Activated T-cell treated with anti-CD3 and anti-CD28 coated beads, Interleukin-2, amount 50 U/mL, for 24 hours (primary cell): ENCODE results near the gene ULK4.

ENCODE experiments used
- DNase-seq: peaks from one replicate; pipeline ENCODE4 v3.0.0-alpha.2; 2020
- H3K27ac Mint-ChIP-seq: 2 replicates; pipeline ENCODE4 v1.8.0; 2020; ENCODE audit warnings: mild to moderate bottlenecking, mixed read lengths
- H3K27me3 Mint-ChIP-seq: 2 replicates; pipeline ENCODE4 v1.8.0; 2020; ENCODE audit warnings: mixed read lengths
- H3K36me3 Mint-ChIP-seq: 2 replicates; pipeline ENCODE4 v1.8.0; 2020; ENCODE audit warnings: low read depth, mixed read lengths
- H3K4me1 Mint-ChIP-seq: 2 replicates; pipeline ENCODE4 v1.8.0; 2020; ENCODE audit warnings: low read depth, mixed read lengths
- H3K4me3 Mint-ChIP-seq: 2 replicates; pipeline ENCODE4 v1.8.0; 2020; ENCODE audit warnings: mild to moderate bottlenecking, moderate library complexity, mixed read lengths
- H3K9me3 Mint-ChIP-seq: 2 replicates; pipeline ENCODE4 v1.8.0; 2020; ENCODE audit warnings: mixed read lengths

The ULK4 gene

DNA sequence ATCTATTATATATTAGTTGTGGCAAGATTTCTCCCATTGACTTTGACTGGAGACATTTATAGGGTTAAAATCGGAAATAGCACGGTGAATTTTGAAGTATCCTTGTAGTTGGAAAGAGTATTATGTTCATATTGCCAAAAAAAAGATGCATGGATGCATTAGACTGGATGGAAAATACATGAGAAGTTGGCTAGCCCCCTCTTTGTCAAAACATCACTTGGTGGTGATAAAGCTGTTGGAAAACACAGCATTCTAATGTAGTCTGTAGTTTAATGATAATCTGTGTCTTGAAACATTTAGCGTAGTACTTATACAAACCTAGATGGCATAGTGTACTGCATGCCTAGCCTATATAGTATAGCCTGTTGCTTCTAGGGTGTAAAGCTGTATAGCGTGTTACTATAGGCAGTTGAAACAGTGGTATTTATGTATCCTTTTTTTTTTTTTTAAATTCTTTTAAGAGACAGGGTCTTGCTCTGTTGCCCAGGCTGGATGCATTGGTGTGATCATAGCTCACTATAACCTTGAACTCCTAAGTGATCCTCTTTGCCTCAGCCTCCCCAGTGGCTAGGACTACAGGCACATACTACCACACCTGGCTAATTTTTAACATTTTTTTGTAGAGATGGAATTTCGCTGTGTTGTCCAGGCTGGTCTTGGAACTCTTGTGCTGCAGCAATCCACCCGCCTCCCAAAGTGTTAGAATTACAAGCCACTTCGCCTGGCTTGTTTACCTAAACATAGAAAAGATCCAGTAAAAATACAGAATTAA, 740.8 kb downstream of the ULK4 start:
- H3K27ac Mint-ChIP-seq: peak overlapping the region; percentile 76
- H3K27me3 Mint-ChIP-seq: no peaks in the 10 kb centered on the region
- no peak overlapping the region for H3K4me3 Mint-ChIP-seq
- no peaks in the 10 kb centered on the region for H3K9me3 Mint-ChIP-seq
- peaks cover 67% of the 10 kb centered on the region for H3K4me1 Mint-ChIP-seq
- DNase-seq: no peak
- H3K36me3 Mint-ChIP-seq: peaks cover 58% of the 10 kb centered on the region

DNA sequence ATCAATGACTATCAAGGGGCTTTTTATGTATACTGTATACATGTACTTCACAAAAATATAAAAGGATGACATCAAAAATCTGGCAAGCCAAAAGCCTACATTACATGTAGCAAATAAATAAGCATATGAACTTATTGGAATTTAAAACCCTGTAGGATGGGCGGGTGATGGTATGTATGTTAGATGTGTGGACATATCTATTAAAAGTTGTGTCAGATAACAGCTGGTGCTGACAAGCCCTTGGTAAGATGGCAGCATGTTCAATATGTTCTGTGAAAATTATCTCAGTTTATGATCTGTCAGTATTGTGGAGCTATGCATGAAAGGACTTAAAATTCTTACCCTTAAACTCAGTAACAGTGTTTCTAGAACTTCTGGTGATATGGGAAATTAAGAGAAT, 742.5 kb downstream of the ULK4 start:
- H3K4me3 Mint-ChIP-seq: no peak overlapping the region
- DNase-seq: no peak
- peaks cover 75% of the 10 kb centered on the region for H3K4me1 Mint-ChIP-seq
- peak overlapping the region; percentile 72 for H3K27ac Mint-ChIP-seq
- peaks cover 44% of the 10 kb centered on the region for H3K36me3 Mint-ChIP-seq
- H3K27me3 Mint-ChIP-seq: no peaks in the 10 kb centered on the region
- no peaks in the 10 kb centered on the region for H3K9me3 Mint-ChIP-seq

DNA sequence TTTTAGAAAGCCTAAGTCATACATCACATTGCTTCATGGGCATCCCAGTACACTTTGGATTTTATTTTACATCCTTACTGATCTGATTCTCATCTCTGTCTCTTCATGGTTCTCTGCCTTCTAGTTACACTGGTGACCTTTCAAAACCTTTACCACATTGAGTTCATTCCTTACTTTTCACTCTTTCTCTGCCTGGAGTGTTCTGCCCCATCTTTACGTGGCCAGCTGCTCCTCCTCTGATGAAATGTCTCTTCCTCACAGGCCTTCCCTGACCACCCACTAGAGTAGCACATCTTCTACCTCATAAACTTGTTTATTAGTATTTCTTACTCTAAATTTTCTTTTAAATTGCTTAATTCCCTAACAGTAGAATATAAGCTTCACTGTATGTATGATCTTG, 744.9 kb downstream of the ULK4 start:
- Mint-ChIP-seq H3K4me1 (peaks cover 89% of the 10 kb centered on the region), H3K27ac (peak overlapping the region; percentile 69), H3K9me3 (no peaks in the 10 kb centered on the region), H3K36me3 (peaks cover 35% of the 10 kb centered on the region), H3K4me3 (no peak overlapping the region), H3K27me3 (no peaks in the 10 kb centered on the region)
- no peak for DNase-seq

DNA sequence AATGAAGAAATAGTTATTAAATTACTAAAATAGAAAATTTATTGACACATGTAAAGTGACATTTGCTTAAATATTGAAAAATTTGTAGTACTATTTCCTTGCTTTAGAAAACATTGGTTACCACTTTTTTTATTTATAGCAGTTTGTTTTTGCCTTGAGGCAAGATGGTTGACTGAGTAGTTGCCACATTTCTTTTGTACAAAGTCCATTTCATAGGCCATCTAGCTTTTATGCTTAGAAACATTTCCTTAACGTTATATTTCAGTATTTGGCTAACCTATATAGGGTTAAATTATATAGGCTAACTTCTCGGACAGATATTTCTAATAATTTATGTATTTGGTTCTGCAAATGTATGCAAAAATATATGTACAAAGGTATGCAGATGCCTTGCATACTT, 745.5 kb downstream of the ULK4 start:
- peaks cover 89% of the 10 kb centered on the region for H3K4me1 Mint-ChIP-seq

DNA sequence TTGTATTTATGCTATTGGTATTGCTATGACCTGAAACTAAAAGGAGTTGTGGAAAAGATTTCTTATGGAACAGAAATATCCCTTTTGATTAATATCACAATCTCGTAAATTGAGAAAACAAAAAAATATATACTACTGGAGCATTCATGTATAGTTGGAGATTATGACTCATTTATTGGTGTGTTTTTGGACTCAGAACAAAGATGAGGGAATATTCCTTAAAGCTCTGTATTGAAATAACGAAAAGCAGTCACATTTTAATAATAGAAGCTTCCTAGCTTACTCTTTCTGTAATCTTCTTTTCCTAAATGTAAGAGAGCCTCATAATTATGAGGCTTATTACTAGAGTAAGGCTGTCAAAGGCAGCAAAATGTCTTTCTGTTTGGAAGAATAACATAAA, 748.3 kb downstream of the ULK4 start:
- Mint-ChIP-seq H3K36me3 (peaks cover 40% of the 10 kb centered on the region), H3K9me3 (no peaks in the 10 kb centered on the region), H3K4me1 (peaks cover 78% of the 10 kb centered on the region), H3K27ac (peak overlapping the region; percentile 69), H3K4me3 (no peak overlapping the region), H3K27me3 (no peaks in the 10 kb centered on the region)
- no peak for DNase-seq

More for the DNA sequence above, 745.5 kb downstream of the ULK4 start:
- H3K27me3 Mint-ChIP-seq: no peaks in the 10 kb centered on the region
- H3K36me3 Mint-ChIP-seq: peaks cover 35% of the 10 kb centered on the region
- no peak overlapping the region for H3K4me3 Mint-ChIP-seq
- H3K9me3 Mint-ChIP-seq: no peaks in the 10 kb centered on the region
- DNase-seq: no peak
- no peak overlapping the region for H3K27ac Mint-ChIP-seq

DNA sequence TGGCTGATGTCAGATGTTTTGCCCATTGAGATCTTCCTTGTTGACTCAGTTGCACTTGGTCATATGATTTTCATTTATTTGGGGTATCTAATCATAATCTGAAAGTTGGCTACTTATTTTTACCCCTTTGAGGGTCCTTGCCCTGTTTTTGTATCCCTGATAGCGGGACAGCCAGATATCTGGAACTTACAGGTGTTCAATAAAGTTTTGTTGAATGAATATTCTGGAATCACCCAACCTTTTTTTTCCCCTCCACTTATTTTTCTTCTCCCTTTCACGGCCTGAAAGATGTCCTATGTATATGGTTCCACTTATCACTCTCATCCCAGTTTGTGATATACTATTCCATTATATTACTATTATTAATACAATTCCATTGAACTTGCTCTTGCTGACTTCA, 749.8 kb downstream of the ULK4 start:
- H3K27me3 Mint-ChIP-seq: no peaks in the 10 kb centered on the region

DNA sequence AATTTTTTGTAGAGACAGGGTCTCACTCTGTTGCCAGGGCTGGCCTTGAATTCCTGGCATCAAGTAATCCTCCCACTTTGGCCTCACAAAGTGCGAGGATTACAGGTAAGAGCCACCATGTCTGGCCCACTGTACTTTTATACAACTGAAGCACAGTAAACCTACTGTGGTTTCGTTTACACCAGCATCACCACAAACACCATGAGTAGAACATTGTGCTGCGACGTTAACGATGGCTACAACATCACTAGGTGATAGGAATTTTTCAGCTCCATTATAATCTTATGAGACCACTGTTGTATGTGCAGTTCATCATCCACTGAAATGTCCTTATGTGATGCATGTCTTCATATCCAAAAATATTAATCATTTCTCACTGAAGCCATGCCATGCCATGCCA, 750.9 kb downstream of the ULK4 start:
- Mint-ChIP-seq H3K4me3 (no peak overlapping the region), H3K36me3 (peaks cover 39% of the 10 kb centered on the region), H3K4me1 (peaks cover 82% of the 10 kb centered on the region), H3K27me3 (no peaks in the 10 kb centered on the region), H3K27ac (no peak overlapping the region), H3K9me3 (no peaks in the 10 kb centered on the region)
- no peak for DNase-seq

More for the DNA sequence above, 749.8 kb downstream of the ULK4 start:
- no peak overlapping the region for H3K4me3 Mint-ChIP-seq
- no peak for DNase-seq
- H3K9me3 Mint-ChIP-seq: no peaks in the 10 kb centered on the region
- peaks cover 81% of the 10 kb centered on the region for H3K4me1 Mint-ChIP-seq
- H3K27ac Mint-ChIP-seq: peak overlapping the region; percentile 31
- H3K36me3 Mint-ChIP-seq: peaks cover 44% of the 10 kb centered on the region

DNA sequence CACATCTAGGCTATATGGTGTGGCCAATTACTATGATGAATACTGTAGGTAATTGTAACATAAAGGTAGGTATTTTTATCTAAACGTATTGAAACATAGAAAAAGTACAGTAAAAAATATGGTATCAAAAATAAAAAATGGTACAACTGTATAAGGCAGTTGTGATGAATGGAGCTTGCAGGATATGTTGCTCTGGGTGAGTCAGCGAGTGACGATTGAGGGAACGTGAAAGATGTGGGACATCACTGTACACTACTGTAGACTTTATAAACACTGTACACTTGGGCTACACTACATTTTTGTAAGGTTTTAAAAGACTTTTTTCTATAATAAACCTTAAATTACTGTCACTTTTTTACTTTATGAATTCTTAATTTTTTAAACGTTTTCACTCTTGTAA, 752.3 kb downstream of the ULK4 start:
- Mint-ChIP-seq H3K4me1 (peaks cover 84% of the 10 kb centered on the region), H3K36me3 (peaks cover 45% of the 10 kb centered on the region), H3K9me3 (no peaks in the 10 kb centered on the region), H3K27ac (peak overlapping the region; percentile 62), H3K27me3 (no peaks in the 10 kb centered on the region), H3K4me3 (no peak overlapping the region)
- no peak for DNase-seq

DNA sequence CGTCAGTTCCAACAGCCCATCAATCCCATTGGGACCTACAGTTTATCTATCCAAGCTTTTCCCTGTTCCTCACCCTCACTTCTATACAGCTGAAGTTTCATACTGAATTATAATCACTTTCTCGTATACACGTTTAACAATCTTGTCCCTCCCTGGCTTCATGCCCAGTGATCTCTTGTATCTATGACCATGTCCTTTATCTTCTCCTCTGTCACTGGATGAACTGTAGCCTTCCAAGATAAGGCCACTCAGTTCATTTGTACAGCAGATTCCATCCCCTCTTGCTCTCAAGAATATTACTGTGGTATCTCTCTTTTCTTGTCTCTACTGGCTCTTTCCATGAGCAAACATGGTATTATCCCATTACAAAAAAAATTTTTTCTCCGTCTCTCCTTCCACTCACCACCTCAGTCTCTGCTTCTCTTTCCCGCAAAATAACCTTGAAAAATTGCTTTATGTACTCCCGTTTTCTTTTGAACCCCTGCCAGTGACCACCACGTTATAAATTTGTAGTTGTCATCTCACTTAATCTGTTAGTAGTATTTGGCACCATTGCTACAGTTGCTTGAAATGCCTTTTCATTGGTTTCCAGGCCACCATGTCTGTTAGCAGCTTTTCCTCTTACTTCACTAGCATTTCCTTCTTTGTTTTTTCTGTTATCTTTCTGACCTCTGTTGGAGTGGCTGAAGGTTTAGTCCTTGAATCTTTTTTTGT, 753.2 kb downstream of the ULK4 start:
- no peak overlapping the region for H3K4me3 Mint-ChIP-seq
- no peaks in the 10 kb centered on the region for H3K9me3 Mint-ChIP-seq
- H3K36me3 Mint-ChIP-seq: peaks cover 52% of the 10 kb centered on the region
- peaks cover 84% of the 10 kb centered on the region for H3K4me1 Mint-ChIP-seq
- no peak for DNase-seq
- peak overlapping the region; percentile 15 for H3K27ac Mint-ChIP-seq
- no peaks in the 10 kb centered on the region for H3K27me3 Mint-ChIP-seq

DNA sequence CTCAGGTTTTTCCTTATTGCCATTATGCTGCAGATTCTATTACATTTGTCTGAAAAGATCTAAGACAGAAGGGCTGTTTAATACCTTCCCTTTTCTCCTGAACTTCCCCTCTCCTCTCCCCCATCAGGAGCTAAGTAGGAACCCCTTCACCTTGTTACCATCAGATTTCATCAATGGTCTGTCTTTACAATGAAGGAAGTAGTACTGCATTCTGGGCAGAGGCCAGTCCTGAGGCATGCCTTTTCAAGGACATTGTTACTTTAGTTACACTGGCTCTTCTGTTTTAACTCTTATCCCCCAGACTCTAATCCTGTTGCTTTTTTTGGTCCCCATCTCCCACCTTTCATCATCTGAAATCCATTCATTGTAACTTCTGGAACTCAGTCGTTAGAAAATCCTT, 754.5 kb downstream of the ULK4 start:
- Mint-ChIP-seq H3K36me3 (peaks cover 58% of the 10 kb centered on the region), H3K4me3 (no peak overlapping the region), H3K9me3 (no peaks in the 10 kb centered on the region), H3K27ac (peak overlapping the region; percentile 70), H3K27me3 (no peaks in the 10 kb centered on the region), H3K4me1 (peaks cover 84% of the 10 kb centered on the region)
- DNase-seq: no peak

DNA sequence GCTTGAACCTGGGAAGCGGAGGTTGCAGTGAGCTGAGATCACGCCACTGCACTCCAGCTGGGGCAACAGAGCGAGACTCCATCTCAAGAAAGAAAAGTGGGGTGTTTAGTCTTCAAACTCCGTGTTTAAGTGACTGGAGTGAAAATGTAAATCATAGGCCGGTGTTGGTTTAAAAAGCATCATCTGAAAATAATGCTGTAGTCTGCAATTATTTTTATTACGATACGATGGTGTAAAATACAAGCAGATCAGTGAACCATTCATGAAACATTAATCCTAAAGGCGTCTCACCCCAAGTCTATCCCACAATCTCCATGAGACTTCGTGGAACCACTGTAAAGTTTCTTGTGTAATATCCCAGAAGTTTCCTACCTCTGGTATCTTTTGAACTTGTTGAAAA, 756.3 kb downstream of the ULK4 start:
- H3K27me3 Mint-ChIP-seq: no peaks in the 10 kb centered on the region
- peak overlapping the region; percentile 35 for H3K27ac Mint-ChIP-seq
- peak overlapping the region; percentile 38 for H3K4me3 Mint-ChIP-seq
- DNase-seq: no peak
- H3K9me3 Mint-ChIP-seq: no peaks in the 10 kb centered on the region
- H3K36me3 Mint-ChIP-seq: peaks cover 60% of the 10 kb centered on the region
- peaks cover 89% of the 10 kb centered on the region for H3K4me1 Mint-ChIP-seq

DNA sequence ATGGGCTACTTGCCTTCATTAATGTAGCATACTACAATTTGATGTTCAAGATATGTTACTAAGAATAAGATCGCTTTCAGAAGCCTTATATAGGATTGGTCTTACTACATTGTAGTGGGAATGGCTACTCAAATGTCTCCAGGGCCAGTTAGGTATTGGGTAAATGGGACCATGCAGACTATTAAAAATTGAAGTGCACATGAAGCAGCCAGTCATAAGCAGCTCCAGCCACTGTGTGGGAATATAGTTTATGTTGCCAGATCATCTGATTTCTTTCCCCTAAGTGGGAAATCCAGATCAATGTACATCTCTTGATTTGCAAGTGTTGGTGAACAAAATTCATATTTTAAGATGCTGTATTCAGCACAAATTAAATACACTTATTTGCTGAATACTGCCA, 757.5 kb downstream of the ULK4 start:
- peaks cover 85% of the 10 kb centered on the region for H3K4me1 Mint-ChIP-seq
- no peaks in the 10 kb centered on the region for H3K27me3 Mint-ChIP-seq
- no peak for DNase-seq
- H3K4me3 Mint-ChIP-seq: peak overlapping the region; percentile 18
- H3K9me3 Mint-ChIP-seq: no peaks in the 10 kb centered on the region
- H3K27ac Mint-ChIP-seq: no peak overlapping the region
- H3K36me3 Mint-ChIP-seq: peaks cover 60% of the 10 kb centered on the region

DNA sequence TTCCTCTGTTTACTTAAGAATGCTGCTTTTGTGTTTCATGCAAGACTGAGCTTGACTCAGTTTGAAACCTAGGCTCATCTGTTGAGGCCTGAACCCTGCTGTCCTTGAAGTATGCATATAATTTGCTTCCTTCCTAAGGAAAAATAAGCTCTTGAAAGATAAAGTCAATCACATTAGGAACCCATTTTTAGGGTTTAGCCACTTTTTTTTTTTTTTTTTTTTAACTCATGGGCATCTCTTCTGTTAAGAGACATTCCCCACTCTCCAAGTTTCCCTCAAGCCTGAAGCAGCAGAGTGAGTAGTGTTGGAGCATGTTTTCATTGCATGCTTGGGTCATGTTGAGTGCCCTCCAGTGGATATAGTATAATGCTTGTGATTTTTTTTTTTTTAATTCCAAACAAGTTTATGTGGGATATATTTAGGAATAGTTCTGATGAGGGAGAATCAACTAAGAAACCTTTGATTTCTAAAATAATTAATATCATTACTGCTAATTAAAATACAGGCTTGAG, 759.0 kb downstream of the ULK4 start:
- H3K27me3 Mint-ChIP-seq: peaks cover 2% of the 10 kb centered on the region
- peaks cover 74% of the 10 kb centered on the region for H3K4me1 Mint-ChIP-seq
- H3K27ac Mint-ChIP-seq: peak overlapping the region; percentile 55
- H3K36me3 Mint-ChIP-seq: peaks cover 52% of the 10 kb centered on the region
- no peak for DNase-seq
- no peaks in the 10 kb centered on the region for H3K9me3 Mint-ChIP-seq
- peak overlapping the region; percentile 86 for H3K4me3 Mint-ChIP-seq

DNA sequence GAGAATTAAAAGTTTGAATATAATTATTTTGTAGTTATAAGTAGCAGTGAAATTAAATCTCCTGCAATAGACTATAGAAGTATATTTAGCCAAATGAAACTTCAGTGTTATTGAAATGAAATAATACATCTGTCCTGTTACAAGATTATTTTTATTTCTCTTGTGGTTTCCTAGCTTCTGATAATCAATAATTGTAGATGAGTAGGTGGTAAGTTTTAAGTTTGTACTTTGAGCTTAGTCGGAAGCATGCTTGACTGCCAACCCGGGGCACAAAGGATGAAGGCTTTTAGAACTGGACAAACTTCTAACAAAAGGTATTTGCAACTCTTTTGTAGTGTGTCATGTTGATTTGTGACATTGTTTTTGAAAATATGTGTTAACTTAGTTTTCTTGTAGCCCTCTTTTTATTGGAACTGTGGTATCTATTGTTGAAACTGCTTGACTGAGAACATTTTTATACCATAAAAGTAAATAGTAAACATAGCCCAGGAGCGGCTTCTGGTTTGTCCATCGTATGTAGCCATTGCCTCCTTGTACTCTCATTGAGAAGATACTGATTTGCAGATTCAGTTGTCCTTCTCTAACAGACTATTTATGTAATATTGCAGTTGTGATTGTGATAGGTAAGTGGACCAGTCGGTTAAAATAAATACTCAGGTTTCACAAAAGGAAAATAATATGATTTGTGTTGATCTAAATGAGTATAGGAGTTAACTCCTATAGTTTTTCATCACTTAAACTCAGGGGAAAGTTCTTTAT, 759.6 kb downstream of the ULK4 start:
- Mint-ChIP-seq H3K4me3 (peak overlapping the region; percentile 86), H3K27me3 (peaks cover 5% of the 10 kb centered on the region), H3K36me3 (peaks cover 47% of the 10 kb centered on the region), H3K9me3 (no peaks in the 10 kb centered on the region), H3K4me1 (peaks cover 67% of the 10 kb centered on the region), H3K27ac (peak overlapping the region; percentile 55)
- no peak for DNase-seq
